Measurements from ENCODE around the gene MRPL23. TPM values are rescaled to one million over a fixed set of nuclear protein-coding genes. Genes with fewer than 3 reads are reported as not detected.

The MRPL23 gene
- total RNA-seq, 1 donor from 2014 or later, result 29.2 TPM

DNA sequence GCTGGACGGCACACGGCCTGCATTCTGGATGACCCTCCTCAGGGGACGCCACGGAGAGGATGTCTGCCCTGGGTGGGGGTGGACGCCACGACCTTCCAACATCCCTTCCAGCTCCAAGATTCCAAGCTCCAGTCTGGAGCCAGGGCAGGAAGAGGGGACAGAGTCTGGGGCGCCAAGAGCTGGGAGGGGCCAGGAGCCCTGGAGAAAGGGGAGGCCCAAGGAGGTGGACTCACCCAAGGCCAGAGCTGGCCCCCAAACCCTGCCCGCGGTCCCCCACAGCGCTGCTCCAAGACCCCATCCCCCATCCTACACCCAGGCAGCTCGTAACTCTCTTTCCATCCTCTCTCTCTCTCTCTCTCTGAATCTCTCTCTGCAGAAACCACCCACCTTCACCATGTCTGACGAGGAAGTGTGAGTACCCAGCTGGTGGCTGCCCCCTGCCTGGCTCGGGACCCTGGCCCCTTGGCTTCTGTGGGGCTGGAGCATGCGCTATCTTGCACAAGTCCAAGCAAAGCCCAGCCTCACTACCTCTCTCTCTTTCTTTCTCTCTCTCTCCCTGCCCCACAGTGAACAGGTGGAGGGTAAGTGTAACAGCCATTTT is 24.6 kb upstream of the MRPL23 start:
- no peaks in the 10 kb centered on the region for H3K9me3 Mint-ChIP-seq (ENCODE audit: unreplicated experiment)
- peaks cover 18% of the 10 kb centered on the region for H3K4me1 Mint-ChIP-seq (ENCODE audit: unreplicated experiment)
- no peaks in the 10 kb centered on the region for H3K36me3 Mint-ChIP-seq (ENCODE audit: unreplicated experiment)
- no peak overlapping the region for H3K4me3 Mint-ChIP-seq (ENCODE audit: unreplicated experiment)
- TF ChIP-seq, protein P1, sequence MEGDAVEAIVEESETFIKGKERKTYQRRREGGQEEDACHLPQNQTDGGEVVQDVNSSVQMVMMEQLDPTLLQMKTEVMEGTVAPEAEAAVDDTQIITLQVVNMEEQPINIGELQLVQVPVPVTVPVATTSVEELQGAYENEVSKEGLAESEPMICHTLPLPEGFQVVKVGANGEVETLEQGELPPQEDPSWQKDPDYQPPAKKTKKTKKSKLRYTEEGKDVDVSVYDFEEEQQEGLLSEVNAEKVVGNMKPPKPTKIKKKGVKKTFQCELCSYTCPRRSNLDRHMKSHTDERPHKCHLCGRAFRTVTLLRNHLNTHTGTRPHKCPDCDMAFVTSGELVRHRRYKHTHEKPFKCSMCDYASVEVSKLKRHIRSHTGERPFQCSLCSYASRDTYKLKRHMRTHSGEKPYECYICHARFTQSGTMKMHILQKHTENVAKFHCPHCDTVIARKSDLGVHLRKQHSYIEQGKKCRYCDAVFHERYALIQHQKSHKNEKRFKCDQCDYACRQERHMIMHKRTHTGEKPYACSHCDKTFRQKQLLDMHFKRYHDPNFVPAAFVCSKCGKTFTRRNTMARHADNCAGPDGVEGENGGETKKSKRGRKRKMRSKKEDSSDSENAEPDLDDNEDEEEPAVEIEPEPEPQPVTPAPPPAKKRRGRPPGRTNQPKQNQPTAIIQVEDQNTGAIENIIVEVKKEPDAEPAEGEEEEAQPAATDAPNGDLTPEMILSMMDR (IDR thresholded peaks at IDR 0.05), result no peak
- no peaks in the 10 kb centered on the region for H3K27me3 Mint-ChIP-seq (ENCODE audit: unreplicated experiment)
- H3K27ac Mint-ChIP-seq (ENCODE audit: unreplicated experiment), result no peak overlapping the region
- no peak for DNase-seq (ENCODE audit: extremely low spot score, unreplicated experiment)

GRCh38 chr11:1923201-1923956 is 23.8 kb upstream of the MRPL23 start:
- H3K27me3 Mint-ChIP-seq (ENCODE audit: unreplicated experiment), result no peaks in the 10 kb centered on the region
- H3K4me3 Mint-ChIP-seq (ENCODE audit: unreplicated experiment), result no peak overlapping the region
- H3K4me1 Mint-ChIP-seq (ENCODE audit: unreplicated experiment), result peaks cover 19% of the 10 kb centered on the region
- no peaks in the 10 kb centered on the region for H3K36me3 Mint-ChIP-seq (ENCODE audit: unreplicated experiment)
- no peak overlapping the region for H3K27ac Mint-ChIP-seq (ENCODE audit: unreplicated experiment)
- TF ChIP-seq, protein P1 (IDR thresholded peaks at IDR 0.05), result no peak
- no peak for DNase-seq (ENCODE audit: extremely low spot score, unreplicated experiment)
- no peaks in the 10 kb centered on the region for H3K9me3 Mint-ChIP-seq (ENCODE audit: unreplicated experiment)

DNA sequence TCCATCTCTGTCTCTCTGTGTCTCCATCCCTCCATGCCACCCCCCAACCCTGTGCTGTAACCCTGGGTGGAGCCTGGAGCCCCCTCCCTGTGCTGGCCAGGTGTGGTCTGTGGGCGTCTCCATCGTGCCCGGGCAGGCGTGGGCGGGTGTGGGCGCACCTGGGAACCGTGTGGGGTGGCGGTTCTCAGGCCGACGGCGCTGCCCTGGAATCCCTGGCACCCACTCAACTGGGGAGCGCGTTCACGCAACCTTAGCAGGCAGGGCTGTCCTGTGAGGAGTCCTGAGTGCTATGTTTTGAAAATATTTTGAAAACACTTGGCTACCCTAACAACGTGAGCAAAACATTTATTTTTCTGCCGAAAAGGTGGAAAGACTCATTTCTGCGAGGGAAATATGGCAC is 23.0 kb upstream of the MRPL23 start:
- no peak overlapping the region for H3K4me3 Mint-ChIP-seq (ENCODE audit: unreplicated experiment)
- H3K4me1 Mint-ChIP-seq (ENCODE audit: unreplicated experiment), result peaks cover 20% of the 10 kb centered on the region
- no peak for DNase-seq (ENCODE audit: extremely low spot score, unreplicated experiment)
- no peaks in the 10 kb centered on the region for H3K27me3 Mint-ChIP-seq (ENCODE audit: unreplicated experiment)
- H3K9me3 Mint-ChIP-seq (ENCODE audit: unreplicated experiment), result no peaks in the 10 kb centered on the region
- no peaks in the 10 kb centered on the region for H3K36me3 Mint-ChIP-seq (ENCODE audit: unreplicated experiment)
- TF ChIP-seq, protein P1 (IDR thresholded peaks at IDR 0.05), result no peak
- no peak overlapping the region for H3K27ac Mint-ChIP-seq (ENCODE audit: unreplicated experiment)

- Mint-ChIP-seq H3K27ac (ENCODE audit: unreplicated experiment) (no peak overlapping the region), H3K36me3 (ENCODE audit: unreplicated experiment) (no peaks in the 10 kb centered on the region), H3K4me3 (ENCODE audit: unreplicated experiment) (no peak overlapping the region), H3K4me1 (ENCODE audit: unreplicated experiment) (peaks cover 19% of the 10 kb centered on the region), H3K9me3 (ENCODE audit: unreplicated experiment) (no peaks in the 10 kb centered on the region), H3K27me3 (ENCODE audit: unreplicated experiment) (no peaks in the 10 kb centered on the region)
- TF ChIP-seq, protein P1 (IDR thresholded peaks at IDR 0.05), result no peak
- DNase-seq (ENCODE audit: extremely low spot score, unreplicated experiment), result no peak
Measured at GRCh38 chr11:1924646-1925372, 22.3 kb upstream of the MRPL23 start.

Data from osteocyte (in vitro differentiated cells).